Stimulated activated CD4-positive, alpha-beta T cell treated with anti-CD3 and anti-CD28 coated beads, Interleukin-15, amount 100 ng/mL, for 24 hours (primary cell): ENCODE results near the gene SPATA1.

Experiments
- DNase-seq: peaks from one replicate; pipeline ENCODE4 v3.0.0-alpha.2; 2020

Gene SPATA1

GRCh38 chr1:84598418-84598817 lies 92.2 kb downstream of the SPATA1 start:
- DNase-seq: no peak

GRCh38 chr1:84598846-84599741 lies 92.9 kb downstream of the SPATA1 start:
- DNase-seq: no peak

- no peak for DNase-seq
Measured at GRCh38 chr1:84600796-84601195, 94.6 kb downstream of the SPATA1 start.

GRCh38 chr1:84603223-84603622 lies 97.0 kb downstream of the SPATA1 start:
- DNase-seq: no peak

GRCh38 chr1:84603941-84604830 lies 98.0 kb downstream of the SPATA1 start:
- DNase-seq: no peak

- DNase-seq: no peak
Measured at GRCh38 chr1:84605157-84605556, 99.0 kb downstream of the SPATA1 start.

GRCh38 chr1:84606977-84607376 lies 100.8 kb downstream of the SPATA1 start:
- DNase-seq: no peak

- no peak for DNase-seq
Measured at GRCh38 chr1:84611091-84611490, 104.9 kb downstream of the SPATA1 start.

- DNase-seq: no peak
Measured at GRCh38 chr1:84611796-84612195, 105.6 kb downstream of the SPATA1 start.

GRCh38 chr1:84613026-84613425 lies 106.8 kb downstream of the SPATA1 start:
- no peak for DNase-seq

- DNase-seq: no peak
Measured at GRCh38 chr1:84613887-84614286, 107.7 kb downstream of the SPATA1 start.

- no peak for DNase-seq
Measured at GRCh38 chr1:84615790-84616189, 109.6 kb downstream of the SPATA1 start.
